CMK (cell line): ENCODE measurements around the gene OR7G2.
"Not testable (repeated sequence)": the region's sequence is repeated elsewhere in the genome, so short reads cannot be mapped to it uniquely, and the experiment has no call there.

Experiments used
- DNase-seq: peaks from one replicate; pipeline ENCODE4 v3.0.0-alpha.2; 2010; ENCODE audit warnings: low read depth

OR7G2 gene

GRCh38 chr19:9073806-9074205 lies 33.5 kb downstream of the OR7G2 start:
- DNase-seq, result no peak

GRCh38 chr19:9071720-9072119 lies 35.6 kb downstream of the OR7G2 start:
- DNase-seq, result not testable (repeated sequence)

- DNase-seq, result no peak
Observed at GRCh38 chr19:9070066-9070465, 37.2 kb downstream of the OR7G2 start.

- DNase-seq, result no peak
Observed at GRCh38 chr19:9065457-9066014, 41.7 kb downstream of the OR7G2 start.

- DNase-seq, result no peak
Observed at GRCh38 chr19:9061879-9062278, 45.4 kb downstream of the OR7G2 start.

GRCh38 chr19:9060564-9061340 lies 46.5 kb downstream of the OR7G2 start:
- DNase-seq, result no peak

- no peak for DNase-seq
Observed at GRCh38 chr19:9058905-9059667, 48.2 kb downstream of the OR7G2 start.

- no peak for DNase-seq
Observed at GRCh38 chr19:9057505-9058258, 49.6 kb downstream of the OR7G2 start.

- not testable (repeated sequence) for DNase-seq
Observed at GRCh38 chr19:9056131-9056530, 51.1 kb downstream of the OR7G2 start.

GRCh38 chr19:9054765-9055164 lies 52.5 kb downstream of the OR7G2 start:
- DNase-seq, result no peak

- DNase-seq, result no peak
Observed at GRCh38 chr19:9054207-9054606, 53.1 kb downstream of the OR7G2 start.

GRCh38 chr19:9053674-9054073 lies 53.6 kb downstream of the OR7G2 start:
- not testable (repeated sequence) for DNase-seq

GRCh38 chr19:9052894-9053293 lies 54.4 kb downstream of the OR7G2 start:
- DNase-seq, result no peak
